ENCODE data around the gene DNAJB13. TPM values are rescaled to one million over a fixed set of nuclear protein-coding genes. Genes with fewer than 3 reads are reported as not detected.

The DNAJB13 gene
- total and polyA plus RNA-seq, 12 donors: 0.14 to 0.65 (median 0.34) TPM; not detected in 4

- no peak for DNase-seq
- no peaks in the 10 kb centered on the region for H3K27me3 ChIP-seq
- H3K36me3 ChIP-seq (replicated peaks in 1 of 2): no peaks in the 10 kb centered on the region
- peaks cover 7% of the 10 kb centered on the region in 2 donors for H3K4me1 ChIP-seq (replicated peaks in 1 of 2)
- intact Hi-C loops (cut with DNase I): no loop called here
- no peak for TF ChIP-seq CTCF (IDR thresholded peaks at IDR 0.05)
- no peak for TF ChIP-seq POLR2A (IDR thresholded peaks at IDR 0.05)
- 76 to 86% (median 82%) methylated on average over 17 to 18 of the region's 18 CpGs for WGBS, 4 donors
- no peak overlapping the region for H3K27ac ChIP-seq
- no peaks in the 10 kb centered on the region for H3K9me3 ChIP-seq (replicated peaks in 1 of 3)
- H3K4me3 ChIP-seq: no peak overlapping the region
Observed at GRCh38 chr11:73958521-73959141, 7.8 kb downstream of the DNAJB13 start.

GRCh38 chr11:73961321-73961720 is 10.5 kb downstream of the DNAJB13 start:
- H3K9me3 ChIP-seq (replicated peaks in 1 of 3): no peaks in the 10 kb centered on the region
- TF ChIP-seq POLR2A (IDR thresholded peaks at IDR 0.05) (no peak), CTCF (IDR thresholded peaks at IDR 0.05) (no peak)
- 70 to 83% (median 77%) methylated on average over 4 of the region's 4 CpGs for WGBS, 4 donors
- H3K27ac ChIP-seq: no peak overlapping the region
- peaks cover under 1 to 2% of the 10 kb centered on the region in 2 donors for H3K4me1 ChIP-seq (replicated peaks in 1 of 2)
- no peak for DNase-seq
- no peaks in the 10 kb centered on the region for H3K36me3 ChIP-seq (replicated peaks in 1 of 2)
- intact Hi-C loops (cut with DNase I): loop anchor here (10.0 kb wide), 2 partner anchors 113 to 293 kb away; no protein-coding TSS in a partner anchor
- no peaks in the 10 kb centered on the region for H3K27me3 ChIP-seq
- no peak overlapping the region for H3K4me3 ChIP-seq

GRCh38 chr11:73962101-73962705 is 11.4 kb downstream of the DNAJB13 start:
- no peak for TF ChIP-seq POLR2A (IDR thresholded peaks at IDR 0.05)
- no peak for TF ChIP-seq CTCF (IDR thresholded peaks at IDR 0.05)
- H3K27me3 ChIP-seq: no peaks in the 10 kb centered on the region
- intact Hi-C loops (cut with DNase I): loop anchor here (10.0 kb wide), 2 partner anchors 113 to 293 kb away; no protein-coding TSS in a partner anchor

GRCh38 chr11:73963861-73964260 is 13.0 kb downstream of the DNAJB13 start:
- 60 to 72% (median 65%) methylated on average over 8 of the region's 8 CpGs for WGBS, 4 donors
- intact Hi-C loops (cut with DNase I): loop anchor here (10.0 kb wide), 2 partner anchors 111 to 291 kb away; no protein-coding TSS in a partner anchor
- H3K27ac ChIP-seq: no peak overlapping the region
- H3K9me3 ChIP-seq (replicated peaks in 1 of 3): no peaks in the 10 kb centered on the region
- no peaks in the 10 kb centered on the region for H3K36me3 ChIP-seq (replicated peaks in 1 of 2)
- TF ChIP-seq POLR2A (IDR thresholded peaks at IDR 0.05) (no peak), CTCF (IDR thresholded peaks at IDR 0.05) (no peak)
- no peaks in the 10 kb centered on the region for H3K4me1 ChIP-seq (replicated peaks in 1 of 2)
- no peak overlapping the region for H3K4me3 ChIP-seq
- H3K27me3 ChIP-seq: no peaks in the 10 kb centered on the region
- no peak for DNase-seq

More at GRCh38 chr11:73962101-73962705, 11.4 kb downstream of the DNAJB13 start:
- H3K27ac ChIP-seq: no peak overlapping the region
- no peaks in the 10 kb centered on the region for H3K36me3 ChIP-seq (replicated peaks in 1 of 2)
- H3K9me3 ChIP-seq (replicated peaks in 1 of 3): no peaks in the 10 kb centered on the region
- WGBS, 4 donors: 76 to 88% (median 80%) methylated on average over 7 of the region's 7 CpGs
- H3K4me3 ChIP-seq: no peak overlapping the region
- no peaks in the 10 kb centered on the region for H3K4me1 ChIP-seq (replicated peaks in 1 of 2)
- no peak for DNase-seq

All from adrenal gland (tissue), 12 donors.